Body of pancreas (tissue), 4 donors: ENCODE data around the gene BCL10.

Source experiments
- POLR2A ChIP-seq, 3 donors: fragments of 450-650 bp; IDR thresholded peaks; one replicate each; pipeline ENCODE4 v1.6.1; 2016; ENCODE audit warnings: antibody characterized with exemption in 3 of 3, mild to moderate bottlenecking in 2 of 3
- TF ChIP-seq, protein P1 (sequence below), 7 experiments: fragments of 450-650 bp in 4 of 7; fragments of 200-600 bp in 3 of 7; sonication (generic) in 3 of 7; IDR thresholded peaks; one replicate each; pipeline ENCODE4 v1.5.1; 2016 to 2019; ENCODE audit warnings: antibody characterized with exemption in 7 of 7

DNA sequence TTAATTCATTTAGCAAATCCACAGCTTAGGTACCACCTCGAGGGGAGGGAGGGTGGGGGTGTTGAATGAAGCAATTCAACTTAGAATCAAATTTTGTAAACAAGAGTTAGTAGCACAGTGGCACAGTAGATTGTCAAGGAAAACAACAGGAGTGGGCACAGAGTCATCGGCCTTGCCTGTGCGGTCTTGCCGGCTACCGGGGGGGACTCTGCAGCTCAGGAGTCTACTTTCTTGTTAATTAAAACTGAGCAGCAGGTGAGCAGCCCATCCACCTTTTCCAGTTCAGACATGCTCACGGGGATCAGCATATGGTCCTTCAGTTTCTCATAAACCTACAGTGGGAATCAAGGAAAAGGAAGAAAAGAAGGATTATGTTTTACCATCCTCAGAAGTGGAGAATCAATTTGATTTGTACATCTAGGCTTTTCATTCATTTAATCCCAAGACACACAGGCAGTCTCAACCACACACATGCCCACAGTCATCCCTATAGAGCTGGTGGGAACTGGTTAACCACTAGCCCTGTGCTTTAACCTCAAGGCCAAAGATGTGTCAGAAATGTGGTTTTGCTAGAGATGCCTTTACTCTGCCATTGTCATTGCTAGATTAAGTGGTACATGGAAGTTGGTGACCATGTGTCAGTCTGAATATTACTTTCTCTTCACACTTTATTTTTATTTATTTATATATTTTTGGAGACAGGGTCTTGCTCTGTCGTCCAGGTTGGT, 45.0 kb upstream of the BCL10 start:
- TF ChIP-seq, protein P1, sequence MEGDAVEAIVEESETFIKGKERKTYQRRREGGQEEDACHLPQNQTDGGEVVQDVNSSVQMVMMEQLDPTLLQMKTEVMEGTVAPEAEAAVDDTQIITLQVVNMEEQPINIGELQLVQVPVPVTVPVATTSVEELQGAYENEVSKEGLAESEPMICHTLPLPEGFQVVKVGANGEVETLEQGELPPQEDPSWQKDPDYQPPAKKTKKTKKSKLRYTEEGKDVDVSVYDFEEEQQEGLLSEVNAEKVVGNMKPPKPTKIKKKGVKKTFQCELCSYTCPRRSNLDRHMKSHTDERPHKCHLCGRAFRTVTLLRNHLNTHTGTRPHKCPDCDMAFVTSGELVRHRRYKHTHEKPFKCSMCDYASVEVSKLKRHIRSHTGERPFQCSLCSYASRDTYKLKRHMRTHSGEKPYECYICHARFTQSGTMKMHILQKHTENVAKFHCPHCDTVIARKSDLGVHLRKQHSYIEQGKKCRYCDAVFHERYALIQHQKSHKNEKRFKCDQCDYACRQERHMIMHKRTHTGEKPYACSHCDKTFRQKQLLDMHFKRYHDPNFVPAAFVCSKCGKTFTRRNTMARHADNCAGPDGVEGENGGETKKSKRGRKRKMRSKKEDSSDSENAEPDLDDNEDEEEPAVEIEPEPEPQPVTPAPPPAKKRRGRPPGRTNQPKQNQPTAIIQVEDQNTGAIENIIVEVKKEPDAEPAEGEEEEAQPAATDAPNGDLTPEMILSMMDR (IDR thresholded peaks at IDR 0.05) = no peak
- TF ChIP-seq POLR2A (IDR thresholded peaks at IDR 0.05) = no peak
